HG02870 (cell line): ENCODE data around the gene CLDN22.
"Not testable (repeated sequence)": the region's sequence is repeated elsewhere in the genome, so short reads cannot be mapped to it uniquely, and the experiment has no call there.

Experiments
- ATAC-seq: cut with Tn5 transposase; IDR thresholded peaks from one replicate; pipeline ENCODE4 v1.9.1; 2021; ENCODE audit warnings: mild to moderate bottlenecking, moderate library complexity; ENCODE audit not compliant: unreplicated experiment

Gene CLDN22

DNA sequence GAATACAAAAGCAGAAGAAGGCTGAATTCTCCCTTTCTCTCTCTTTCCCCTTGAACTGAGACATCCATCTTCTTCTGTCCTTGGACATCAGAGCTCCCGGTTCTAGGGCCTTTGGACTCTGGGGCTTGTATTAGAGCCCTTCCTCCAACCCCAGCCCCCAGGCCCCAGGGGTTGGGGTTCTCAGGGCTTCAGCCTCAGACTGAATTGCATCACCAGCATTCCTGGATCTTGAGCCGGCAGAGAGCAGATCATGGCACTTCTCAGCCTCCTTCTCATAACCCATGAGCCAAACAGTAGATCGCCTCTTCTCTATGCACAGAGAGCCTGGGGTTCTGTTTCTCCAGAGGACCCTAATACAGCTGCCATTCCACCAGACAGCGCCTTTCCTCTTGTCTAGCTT lies 27.5 kb upstream of the CLDN22 start:
- ATAC-seq = no peak

GRCh38 chr4:183347146-183347545 lies 27.1 kb upstream of the CLDN22 start:
- no peak for ATAC-seq

DNA sequence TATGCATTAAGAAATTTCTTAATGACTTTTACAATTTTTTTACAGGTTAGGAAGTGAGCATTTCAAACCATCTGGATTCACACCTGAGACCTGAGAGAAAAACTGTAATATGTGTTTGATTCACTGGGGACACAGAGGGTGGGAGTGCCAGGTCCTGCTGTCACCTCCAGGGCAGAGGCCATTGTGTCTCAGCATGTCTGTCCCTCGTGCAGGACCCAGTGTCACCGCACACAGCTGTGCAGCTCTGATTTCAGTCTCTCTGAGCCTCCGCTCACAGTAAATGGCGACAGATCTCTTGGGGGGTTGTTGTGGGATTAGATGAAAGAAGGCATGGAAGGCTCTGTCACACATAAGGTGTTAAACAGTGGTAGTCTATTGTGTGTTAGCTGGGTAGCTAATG lies 25.2 kb upstream of the CLDN22 start:
- no peak for ATAC-seq

DNA sequence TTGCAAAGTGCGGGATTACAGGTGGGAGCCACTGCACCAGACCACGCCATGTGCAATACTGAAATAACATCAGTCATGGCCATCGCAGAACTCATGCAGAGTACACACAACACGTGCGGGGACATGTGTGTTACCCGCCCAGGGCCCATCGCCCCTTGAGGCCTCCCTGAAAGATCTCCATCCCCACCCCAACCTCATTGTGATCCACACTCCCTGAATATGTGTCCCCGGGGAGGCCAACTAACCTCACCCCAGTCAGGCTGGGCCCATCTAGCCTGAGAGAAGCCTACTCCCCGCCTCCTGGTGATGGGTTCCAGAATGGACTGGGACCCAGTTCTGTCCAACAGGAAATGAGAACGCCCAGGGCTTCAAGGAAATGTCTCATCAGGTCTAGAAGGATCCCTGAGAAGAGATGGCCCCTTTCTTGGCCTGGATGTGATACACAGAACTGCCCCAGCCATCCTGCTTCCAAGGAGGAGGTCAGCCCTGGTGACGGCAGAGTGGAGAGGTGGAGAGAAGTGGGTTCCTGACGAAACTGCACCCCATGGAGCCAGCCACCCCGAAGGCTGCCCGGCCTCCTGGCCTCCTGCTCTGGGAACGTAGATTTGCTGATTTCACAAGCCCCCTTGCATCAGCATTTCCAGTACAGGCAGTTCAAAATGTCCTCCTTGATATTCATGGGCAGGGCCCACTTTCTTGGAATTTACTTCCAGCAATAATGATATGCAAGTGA lies 24.6 kb upstream of the CLDN22 start:
- no peak for ATAC-seq

- no peak for ATAC-seq
Measured at GRCh38 chr4:183343730-183344129, 23.7 kb upstream of the CLDN22 start.

DNA sequence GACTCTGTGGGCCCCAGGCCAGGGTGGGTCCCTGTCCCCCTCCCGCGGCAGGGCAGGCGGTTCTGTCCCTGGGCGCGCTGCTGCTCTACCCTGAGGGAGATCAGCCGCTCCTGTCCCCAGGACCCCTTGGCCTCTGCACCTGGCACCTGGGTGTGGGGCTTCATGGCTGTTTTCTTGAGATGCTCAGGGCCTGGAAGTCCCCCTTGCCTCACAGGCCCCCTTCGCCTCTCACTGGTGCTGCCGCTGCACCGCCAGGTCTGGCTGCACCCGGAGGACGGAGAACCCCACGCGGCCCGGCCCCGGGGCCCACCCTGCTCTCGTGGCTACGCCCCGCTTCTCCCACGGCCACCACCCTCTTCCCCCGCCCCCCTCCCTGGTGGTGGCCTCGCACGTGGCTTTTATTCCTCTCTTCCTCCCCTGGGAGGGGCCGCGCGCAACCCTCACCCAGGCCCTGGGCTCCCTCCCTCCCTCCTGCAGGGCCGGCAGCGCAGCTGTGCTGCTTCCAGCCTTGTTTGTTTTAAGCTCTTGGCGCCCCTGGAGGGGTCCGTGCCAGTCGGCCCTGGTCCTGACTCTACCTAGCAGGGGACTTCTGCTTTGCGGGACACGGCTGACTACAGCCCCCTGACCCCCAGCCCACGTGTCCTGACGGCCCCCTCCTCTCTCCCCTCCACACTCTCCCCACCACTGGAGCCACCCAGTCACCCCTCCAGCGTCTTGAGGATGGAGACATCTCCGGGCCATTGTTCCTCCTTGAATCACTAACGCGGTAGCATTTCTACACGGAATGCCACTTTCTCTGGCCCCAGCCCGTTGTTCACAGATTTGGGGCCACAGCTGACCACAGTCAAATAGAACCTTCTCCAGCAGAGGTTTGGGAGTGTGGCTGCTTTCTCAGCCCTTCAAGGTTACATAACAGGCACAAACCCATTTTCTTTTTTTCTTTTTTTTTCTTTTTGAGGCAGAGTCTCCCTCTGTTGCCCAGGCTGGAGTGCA lies 22.8 kb upstream of the CLDN22 start:
- no peak for ATAC-seq

DNA sequence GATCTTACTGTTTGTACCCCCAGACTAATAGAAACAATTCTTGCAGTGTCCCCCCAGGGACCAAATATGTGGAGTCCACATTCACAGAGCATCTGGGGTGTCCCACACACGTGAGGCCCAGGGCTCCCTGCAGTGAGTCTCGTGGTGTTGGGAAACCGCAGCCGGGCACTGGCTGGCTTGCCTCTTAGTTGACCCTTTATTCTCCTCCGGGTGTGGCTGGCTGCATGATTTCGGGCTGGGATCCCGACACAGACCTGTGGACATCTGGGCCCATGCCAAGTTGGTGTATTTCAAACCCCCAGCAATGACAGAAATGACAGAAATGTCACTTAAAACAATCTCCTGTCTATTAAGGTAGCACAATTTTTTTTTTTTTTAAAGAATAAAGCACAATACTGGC lies 17.8 kb upstream of the CLDN22 start:
- ATAC-seq = no peak

GRCh38 chr4:183337349-183337748 lies 17.3 kb upstream of the CLDN22 start:
- ATAC-seq = no peak

DNA sequence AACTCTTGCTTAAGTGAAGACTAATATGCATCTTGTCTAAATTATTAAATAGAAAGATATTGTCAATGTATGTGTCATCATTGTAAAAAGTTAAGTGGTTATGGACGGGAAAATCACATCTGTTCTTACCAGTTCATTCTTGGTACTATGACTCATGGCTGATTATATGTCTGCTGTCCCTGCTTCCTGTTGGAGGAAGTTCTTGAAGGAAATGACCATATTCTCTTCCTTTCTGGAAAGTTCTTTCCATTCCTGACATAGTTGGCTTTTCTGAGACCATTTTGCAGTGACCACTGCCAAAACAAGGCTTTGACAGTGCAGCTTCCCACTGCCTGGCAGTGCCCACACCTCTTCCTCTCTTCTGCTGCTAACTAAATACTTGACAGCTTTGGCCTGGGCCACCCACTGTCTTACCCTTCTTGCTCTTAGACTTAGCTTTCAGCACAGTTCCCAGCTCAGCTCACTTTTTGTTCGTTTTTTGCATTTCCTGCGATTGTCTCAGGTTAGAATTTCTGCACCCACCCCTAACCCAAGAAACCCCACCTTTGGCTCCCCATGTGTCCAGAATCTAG lies 15.4 kb upstream of the CLDN22 start:
- no peak for ATAC-seq

DNA sequence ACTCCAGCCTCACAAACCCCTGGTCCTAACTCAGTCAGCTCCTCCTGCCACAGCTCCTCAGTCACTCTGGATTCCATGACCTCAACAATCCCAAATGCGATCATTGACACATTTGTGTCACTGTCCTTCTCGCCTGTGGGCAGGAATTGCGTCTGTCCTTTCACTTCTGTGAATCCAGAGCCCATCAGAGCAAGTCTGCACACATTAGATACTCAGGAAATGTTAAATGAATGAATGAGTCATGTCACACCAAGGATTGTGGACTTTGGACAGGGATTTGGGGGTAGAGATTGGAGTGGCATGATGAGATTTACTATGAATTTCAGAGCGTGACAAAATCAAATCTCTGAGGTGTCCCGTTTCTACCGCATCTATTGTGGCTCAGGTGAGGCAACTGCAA lies 13.9 kb upstream of the CLDN22 start:
- ATAC-seq = no peak

- no peak for ATAC-seq
Measured at GRCh38 chr4:183333202-183333601, 13.1 kb upstream of the CLDN22 start.

DNA sequence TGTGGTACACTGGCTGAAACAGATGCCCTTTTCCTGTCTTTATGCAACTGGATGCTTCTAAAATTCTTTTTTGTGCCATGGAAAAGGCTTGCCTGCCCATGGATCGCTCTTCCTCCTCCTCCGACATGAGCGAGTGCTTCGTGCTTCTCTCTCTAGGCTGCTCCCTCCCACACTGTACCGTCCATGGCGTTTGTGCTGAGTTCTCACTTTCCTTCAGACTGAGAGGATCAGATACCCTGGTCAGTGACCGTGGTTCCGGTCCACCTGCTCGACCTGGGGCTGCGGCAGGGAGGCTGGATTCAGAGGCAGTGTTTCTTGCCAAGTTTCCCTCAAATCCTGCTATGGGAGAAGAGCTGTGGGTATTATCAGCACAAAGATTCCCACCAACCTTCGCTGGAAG lies 12.4 kb upstream of the CLDN22 start:
- no peak for ATAC-seq

GRCh38 chr4:183330841-183331240 lies 10.8 kb upstream of the CLDN22 start:
- no peak for ATAC-seq

DNA sequence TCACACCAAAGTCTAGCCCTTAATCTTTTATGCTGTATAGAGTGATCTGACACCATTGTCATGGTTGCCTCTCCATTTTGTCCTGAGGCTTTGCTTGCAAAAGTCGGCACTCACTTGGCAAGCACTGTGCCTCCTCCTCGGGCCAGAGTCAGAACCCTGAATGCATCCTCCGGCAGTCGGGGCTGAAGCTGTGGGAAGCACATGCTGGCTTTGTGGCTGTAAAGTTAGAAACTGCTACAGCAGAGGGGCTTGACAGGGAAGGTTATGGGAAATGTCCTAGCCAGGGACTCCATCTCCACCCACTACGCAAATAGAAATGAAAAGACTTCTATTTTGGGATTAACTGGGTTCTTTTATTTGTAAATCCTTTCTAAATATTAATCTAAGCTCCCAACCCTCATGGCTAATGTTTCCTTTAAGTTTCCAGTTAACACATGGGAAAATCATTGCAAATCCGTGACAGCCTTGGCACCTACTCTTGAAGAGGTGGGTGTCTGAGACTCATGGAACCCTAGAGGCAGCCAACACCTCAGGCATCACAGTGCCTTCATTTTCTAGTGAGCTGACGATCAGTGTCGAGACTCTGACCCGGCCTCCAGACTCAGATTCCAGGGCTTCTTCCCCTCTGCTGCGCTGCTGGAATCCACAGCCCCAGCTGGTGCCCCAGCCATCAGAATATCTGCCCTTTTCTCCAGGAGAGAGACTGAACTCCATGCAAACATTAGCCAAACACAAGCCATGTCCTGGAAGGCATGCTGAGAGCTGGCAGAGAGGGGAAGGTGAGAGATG lies 10.1 kb upstream of the CLDN22 start:
- no peak for ATAC-seq

- no peak for ATAC-seq
Measured at GRCh38 chr4:183329244-183329643, 9.2 kb upstream of the CLDN22 start.

- ATAC-seq = no peak
Measured at GRCh38 chr4:183328832-183329231, 8.8 kb upstream of the CLDN22 start.

DNA sequence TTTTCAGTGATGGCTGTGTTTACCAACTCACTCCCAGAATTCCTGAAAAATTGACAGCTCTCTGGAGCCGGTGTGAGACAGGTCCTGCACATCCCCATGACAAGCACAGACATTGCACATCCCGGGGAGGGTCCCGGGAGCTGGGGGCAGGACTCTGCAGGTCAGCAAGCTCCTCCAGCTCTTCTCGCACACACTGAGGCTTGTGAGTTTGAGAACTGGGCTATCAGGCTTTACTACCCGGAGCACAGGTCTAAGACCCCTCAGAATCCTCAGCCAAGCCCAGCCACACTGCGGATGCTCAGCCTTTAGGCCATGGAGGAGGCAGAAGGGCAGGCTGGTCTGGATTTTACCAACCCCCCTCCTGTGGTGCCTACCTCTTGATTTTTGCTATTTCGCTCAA lies 7.8 kb upstream of the CLDN22 start:
- no peak for ATAC-seq

- no peak for ATAC-seq
Measured at GRCh38 chr4:183326853-183327252, 6.8 kb upstream of the CLDN22 start.

GRCh38 chr4:183326387-183326786 lies 6.3 kb upstream of the CLDN22 start:
- not testable (repeated sequence) for ATAC-seq

DNA sequence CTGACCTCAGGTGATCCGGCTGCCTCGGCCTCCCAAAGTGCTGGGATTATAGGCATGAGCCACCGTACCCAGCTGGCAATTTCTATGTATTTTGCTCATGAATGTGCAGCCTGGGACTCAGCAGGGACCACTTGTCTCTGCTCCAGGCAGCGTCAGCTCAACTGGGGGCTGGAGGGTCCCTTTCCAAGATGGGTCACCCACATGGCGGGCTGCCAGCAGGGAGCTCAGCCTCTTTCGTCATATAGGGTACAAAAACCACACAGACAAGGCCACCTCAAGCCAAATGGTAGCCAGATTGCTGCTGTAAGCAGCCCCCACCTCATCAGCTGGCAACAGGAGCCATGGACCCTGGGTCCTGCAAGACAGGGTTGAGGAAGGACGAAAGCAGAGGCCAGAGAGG lies 4.5 kb upstream of the CLDN22 start:
- no peak for ATAC-seq

DNA sequence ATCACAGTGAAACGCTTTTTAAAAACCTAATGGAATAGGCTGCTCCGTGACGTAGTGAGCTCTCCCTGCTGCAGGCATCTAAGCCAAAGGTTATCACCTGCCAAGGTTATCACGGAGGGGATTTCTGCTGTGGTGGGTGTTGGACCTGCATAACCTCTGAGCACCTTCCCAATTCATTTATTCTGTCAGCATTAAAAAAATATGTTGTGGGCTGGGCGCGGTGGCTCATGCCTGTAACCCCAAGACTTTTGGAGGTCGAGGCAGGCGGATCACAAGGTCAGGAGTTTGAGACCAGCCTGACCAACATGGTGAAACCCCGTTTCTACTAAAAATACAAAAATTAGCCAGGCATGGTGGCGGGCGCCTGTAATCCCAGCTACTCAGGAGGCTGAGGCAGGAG lies 4.0 kb upstream of the CLDN22 start:
- not testable (repeated sequence) for ATAC-seq
